Measurements from ENCODE around the gene WNK1. TPM values are rescaled to one million over a fixed set of nuclear protein-coding genes. Genes with fewer than 3 reads are reported as not detected.

Gene WNK1
- total and polyA plus RNA-seq, 2 donors (not counting 3 experiments of a cell fraction or from before 2014, with no cell fraction given), result 46.3 to 108 TPM

GRCh38 chr12:906062-906585 is 153.7 kb downstream of the WNK1 start:
- no peaks in the 10 kb centered on the region for H4K20me1 ChIP-seq (replicated peaks; ENCODE audit: control insufficient read depth, extremely low read depth, insufficient read depth, low read length)
- H3K79me2 ChIP-seq (ENCODE audit: control insufficient read depth, insufficient read depth, low read length), result no peaks in the 10 kb centered on the region
- H3K27ac ChIP-seq (ENCODE audit: insufficient read depth, low read depth, low read length), result no peak overlapping the region
- FAIRE-seq (no peak), DNase-seq (ENCODE audit: low read depth, low spot score) (no peak)
- ChIA-PET CTCF (interaction anchor here (1.4 to 3.1 kb wide), 3 partner anchors 12 to 677 kb away, joined by 3 to 23 read pairs (median 6); no protein-coding TSS in a partner anchor), POLR2A (no interaction called here)
- H3K9ac ChIP-seq (replicated peaks; ENCODE audit: extremely low read depth, insufficient read depth, low read length), result no peak overlapping the region
- dilution Hi-C loops (cut with MboI; ENCODE audit: extremely low pct_ligation_motif_present, low sequenced_read_pairs), result no loop called here
- H3K4me1 ChIP-seq (ENCODE audit: control insufficient read depth, extremely low read depth, insufficient read depth, low read length), result peaks cover 5% of the 10 kb centered on the region
- no peak overlapping the region for H3K4me2 ChIP-seq (ENCODE audit: insufficient read depth, low read length)
- TF ChIP-seq POLR2A (IDR thresholded peaks at IDR 0.05; ENCODE audit: low read depth, low read length) (no peak), MYC (IDR thresholded peaks at IDR 0.05; ENCODE audit: low read depth, low read length) (no peak), JUN (IDR thresholded peaks at IDR 0.05; ENCODE audit: borderline replicate concordance, insufficient read depth, insufficient read length, low read depth) (no peak), POLR2AphosphoS5 (IDR thresholded peaks at IDR 0.05; ENCODE audit: insufficient read depth, low read depth, low read length) (no peak), GATA2 (IDR thresholded peaks at IDR 0.05; ENCODE audit: insufficient read depth, insufficient read length, low read depth, low read length) (no peak), FOS (IDR thresholded peaks at IDR 0.05; ENCODE audit: borderline replicate concordance, insufficient read depth, low read length) (no peak), EZH2 (IDR thresholded peaks at IDR 0.05; ENCODE audit: borderline replicate concordance, low read depth, low read length, severe bottlenecking) (no peak)
- TF ChIP-seq, protein P1, sequence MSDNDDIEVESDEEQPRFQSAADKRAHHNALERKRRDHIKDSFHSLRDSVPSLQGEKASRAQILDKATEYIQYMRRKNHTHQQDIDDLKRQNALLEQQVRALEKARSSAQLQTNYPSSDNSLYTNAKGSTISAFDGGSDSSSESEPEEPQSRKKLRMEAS (IDR thresholded peaks at IDR 0.05; ENCODE audit: insufficient read depth, insufficient read length), result no peak
- TF ChIP-seq, protein P2, sequence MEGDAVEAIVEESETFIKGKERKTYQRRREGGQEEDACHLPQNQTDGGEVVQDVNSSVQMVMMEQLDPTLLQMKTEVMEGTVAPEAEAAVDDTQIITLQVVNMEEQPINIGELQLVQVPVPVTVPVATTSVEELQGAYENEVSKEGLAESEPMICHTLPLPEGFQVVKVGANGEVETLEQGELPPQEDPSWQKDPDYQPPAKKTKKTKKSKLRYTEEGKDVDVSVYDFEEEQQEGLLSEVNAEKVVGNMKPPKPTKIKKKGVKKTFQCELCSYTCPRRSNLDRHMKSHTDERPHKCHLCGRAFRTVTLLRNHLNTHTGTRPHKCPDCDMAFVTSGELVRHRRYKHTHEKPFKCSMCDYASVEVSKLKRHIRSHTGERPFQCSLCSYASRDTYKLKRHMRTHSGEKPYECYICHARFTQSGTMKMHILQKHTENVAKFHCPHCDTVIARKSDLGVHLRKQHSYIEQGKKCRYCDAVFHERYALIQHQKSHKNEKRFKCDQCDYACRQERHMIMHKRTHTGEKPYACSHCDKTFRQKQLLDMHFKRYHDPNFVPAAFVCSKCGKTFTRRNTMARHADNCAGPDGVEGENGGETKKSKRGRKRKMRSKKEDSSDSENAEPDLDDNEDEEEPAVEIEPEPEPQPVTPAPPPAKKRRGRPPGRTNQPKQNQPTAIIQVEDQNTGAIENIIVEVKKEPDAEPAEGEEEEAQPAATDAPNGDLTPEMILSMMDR (IDR thresholded peaks at IDR 0.05; ENCODE audit: extremely low read depth in 1 of 2, insufficient read depth in 1 of 2, low read depth in 1 of 2, low read length in 2 of 2), result no peak
- H3K4me3 ChIP-seq (replicated peaks in 1 of 3; ENCODE audit: insufficient read depth in 1 of 3, low read depth in 1 of 3, low read length in 3 of 3), result no peak overlapping the region
- intact Hi-C loops (cut with micrococcal nuclease), result no loop called here
- no peaks in the 10 kb centered on the region for H3K9me1 ChIP-seq (replicated peaks; ENCODE audit: control insufficient read depth, extremely low read depth, insufficient read depth, low read length)
- H3K9me3 ChIP-seq (replicated peaks; ENCODE audit: control insufficient read depth, insufficient read depth, low read length), result no peaks in the 10 kb centered on the region
- no TSS peak for BruUV-seq (replicated peaks)
- no peak overlapping the region for H2AFZ ChIP-seq (ENCODE audit: low read depth, low read length)
- H3K27me3 ChIP-seq (ENCODE audit: control insufficient read depth in 2 of 2, insufficient read depth in 2 of 2, low read length in 2 of 2), result no peaks in the 10 kb centered on the region
- peaks cover 14 to 39% of the 10 kb centered on the region in 2 experiments for H3K36me3 ChIP-seq (ENCODE audit: control insufficient read depth in 2 of 2, extremely low read depth in 1 of 2, insufficient read depth in 2 of 2, low read length in 2 of 2)

Data from endothelial cell of umbilical vein (primary cell).